Liver (tissue), 9 donors: Measurements from ENCODE around the gene LHPP. TPM values are rescaled to one million over a fixed set of nuclear protein-coding genes. Genes with fewer than 3 reads are reported as not detected.

Experiments
- DNase-seq: peaks from one replicate; pipeline ENCODE4 v3.0.0-alpha.2; 2017; ENCODE audit warnings: low spot score
- H3K27ac ChIP-seq, 2 donors: one replicate each; pipeline ENCODE4 v1.7.0; 2013; ENCODE audit warnings: inconsistent platforms in 2 of 2, low read length in 2 of 2, control low read depth in 1 of 2, low read depth in 1 of 2, mild to moderate bottlenecking in 1 of 2
- H3K27me3 ChIP-seq, 4 donors: one replicate each; pipeline versions ENCODE4 v1.6.1 to v1.7.0; 2013; ENCODE audit warnings: low read length in 3 of 4, inconsistent platforms in 1 of 4, mild to moderate bottlenecking in 1 of 4, moderate library complexity in 1 of 4; ENCODE audit not compliant: control insufficient read depth in 4 of 4, insufficient read depth in 4 of 4
- H3K36me3 ChIP-seq, 4 donors: one replicate each; pipeline versions ENCODE4 v1.6.1 to v1.7.0; 2013; ENCODE audit warnings: low read length in 3 of 4, mild to moderate bottlenecking in 3 of 4, low read depth in 1 of 4, moderate library complexity in 1 of 4; ENCODE audit not compliant: control insufficient read depth in 4 of 4, insufficient read depth in 3 of 4
- H3K4me1 ChIP-seq, 4 donors: one replicate each; pipeline versions ENCODE4 v1.6.1 to v1.7.0; 2013; ENCODE audit warnings: low read length in 3 of 4, mild to moderate bottlenecking in 3 of 4, moderate library complexity in 1 of 4; ENCODE audit not compliant: control insufficient read depth in 4 of 4, insufficient read depth in 4 of 4
- H3K4me3 ChIP-seq, 3 donors: one replicate each; pipeline versions ENCODE4 v1.6.1 to v1.7.0; 2013; ENCODE audit warnings: low read length in 3 of 3, control low read depth in 1 of 3, low read depth in 1 of 3, mild to moderate bottlenecking in 1 of 3
- H3K9ac ChIP-seq, 2 donors: one replicate each; pipeline ENCODE4 v1.7.0; 2013; ENCODE audit warnings: low read length in 2 of 2, mild to moderate bottlenecking in 2 of 2, moderate library complexity in 2 of 2, control low read depth in 1 of 2, low read depth in 1 of 2
- H3K9me3 ChIP-seq, 4 donors: one replicate each; pipeline versions ENCODE4 v1.6.1 to v1.7.0; 2013; ENCODE audit warnings: low read length in 3 of 4; ENCODE audit not compliant: control insufficient read depth in 4 of 4
- CTCF ChIP-seq: fragments of 150-350 bp; IDR thresholded peaks from 2 replicates; pipeline ENCODE4 v1.5.1; 2017; ENCODE audit warnings: improper control_type of control experiment, low read depth, low read length; ENCODE audit not compliant: missing input control
- EGR1 ChIP-seq, 2 donors: IDR thresholded peaks; 2 replicates each; pipeline ENCODE4 v1.6.1; 2016 to 2018; ENCODE audit warnings: antibody characterized with exemption in 2 of 2, low read depth in 2 of 2
- FOXA1 ChIP-seq: IDR thresholded peaks from 2 replicates; pipeline ENCODE4 v1.6.1; 2016; ENCODE audit warnings: antibody characterized with exemption
- FOXA2 ChIP-seq: IDR thresholded peaks from 2 replicates; pipeline ENCODE4 v1.6.1; 2016; ENCODE audit warnings: antibody characterized with exemption
- GABPA ChIP-seq, 2 donors: IDR thresholded peaks in 1 of 2; conservative IDR thresholded peaks in 1 of 2; 2 replicates each; pipeline ENCODE4 v1.6.1; 2016; ENCODE audit warnings: antibody characterized with exemption in 2 of 2, mild to moderate bottlenecking in 1 of 2, moderate library complexity in 1 of 2
- HNF4A ChIP-seq, 2 donors: conservative IDR thresholded peaks; 2 replicates each; pipeline ENCODE4 v1.6.1; 2016; ENCODE audit warnings: antibody characterized with exemption in 2 of 2, mild to moderate bottlenecking in 2 of 2
- JUND ChIP-seq, 2 donors: IDR thresholded peaks; 2 replicates each; pipeline ENCODE4 v1.6.1; 2016; ENCODE audit warnings: antibody characterized with exemption in 2 of 2
- MAX ChIP-seq: IDR thresholded peaks from 2 replicates; pipeline ENCODE4 v1.6.1; 2016; ENCODE audit warnings: antibody characterized with exemption
- RXRA ChIP-seq, 2 donors: IDR thresholded peaks; 2 replicates each; pipeline ENCODE4 v1.6.1; 2017 to 2018; ENCODE audit warnings: antibody characterized with exemption in 2 of 2, mild to moderate bottlenecking in 1 of 2
- SP1 ChIP-seq: IDR thresholded peaks from 2 replicates; pipeline ENCODE4 v1.6.1; 2018; ENCODE audit warnings: antibody characterized with exemption, mild to moderate bottlenecking
- YY1 ChIP-seq: IDR thresholded peaks from 2 replicates; pipeline ENCODE4 v1.6.1; 2016; ENCODE audit warnings: antibody characterized with exemption, mild to moderate bottlenecking
- WGBS: extraction: QIAGEN DNeasy Blood & Tissue Kit; methylation state at CpG from one replicate; pipeline ENCODE4 v1.1.7; 2013; 5-methylcytosine and 5-hydroxymethylcytosine counted together
- polyA plus RNA-seq, 2 donors: library from polyadenylated mRNA; stranded (reverse) in 1 of 2; unstranded in 1 of 2; fragments of 200-250 nt in 1 of 2; fragments of >200 nt in 1 of 2; fragmentation: Nextera tagmentation in 1 of 2; extraction: Ambion mirVana in 1 of 2; gene quantifications; one replicate each; pipeline versions ENCODE4 v1.2.1 to v1.2.3, GENCODE V29; 2013 to 2015
- total RNA-seq, 2 donors: library from RNA; depleted of rRNA; stranded (reverse); fragments of >200 nt; gene quantifications; one replicate each; pipeline ENCODE4 v1.2.3, GENCODE V29; 2014
- TF ChIP-seq, protein P1 (sequence below): IDR thresholded peaks from 2 replicates; pipeline ENCODE4 v1.6.1; 2016; ENCODE audit warnings: antibody characterized with exemption, mild to moderate bottlenecking
- TF ChIP-seq, protein P2 (sequence below): IDR thresholded peaks from 2 replicates; pipeline ENCODE4 v1.6.1; 2016; ENCODE audit warnings: antibody characterized with exemption
- donor health status: healthy.
- donor health status: healthy.
- donor health status: healthy.
- donor health status: healthy.
- donor health status: healthy.

LHPP gene
- total and polyA plus RNA-seq, 4 donors: 15.9 to 39.9 (median 26.2) TPM

DNA sequence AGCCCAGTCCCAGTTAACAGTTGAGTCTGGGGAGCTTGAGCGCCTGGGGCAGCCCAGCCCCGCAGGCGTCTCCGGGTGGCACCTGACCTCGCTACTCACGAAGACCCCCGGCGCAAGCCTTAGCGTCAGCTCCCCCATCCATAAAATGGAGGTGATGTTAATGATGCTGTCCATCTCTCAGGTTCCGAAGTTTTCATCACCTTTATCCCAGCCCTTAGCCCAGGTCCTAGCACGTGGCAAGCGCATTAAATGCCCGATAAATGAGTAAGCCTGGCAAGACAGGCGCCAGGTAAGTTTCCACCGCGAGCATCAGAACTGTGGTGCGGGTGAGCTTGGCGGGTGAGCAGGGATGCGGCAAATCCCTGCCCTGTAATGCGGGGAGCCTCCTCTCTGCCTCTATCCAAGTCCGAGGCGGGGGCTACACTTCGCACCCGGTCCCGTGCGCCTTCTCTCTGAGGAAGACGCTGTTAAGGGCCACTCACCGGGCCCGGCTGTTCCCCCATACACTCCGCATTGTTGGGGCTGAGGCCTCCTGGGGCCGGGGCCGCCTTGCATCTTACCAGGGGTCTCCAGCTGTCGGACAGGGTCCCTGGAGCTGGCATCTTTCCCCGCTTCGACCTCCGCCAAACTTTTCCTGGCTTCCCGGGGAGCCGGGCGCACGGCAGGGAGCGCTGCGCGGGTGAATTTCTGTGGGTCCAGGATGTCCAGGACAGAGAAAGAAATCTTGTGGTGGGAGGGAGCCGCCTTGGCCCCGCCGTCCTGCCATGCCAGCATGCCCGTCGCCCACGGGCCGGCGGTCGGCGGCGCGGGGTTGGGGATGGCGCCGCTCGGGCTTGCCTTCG, 12.2 kb upstream of the LHPP start:
- TF ChIP-seq, protein P1, sequence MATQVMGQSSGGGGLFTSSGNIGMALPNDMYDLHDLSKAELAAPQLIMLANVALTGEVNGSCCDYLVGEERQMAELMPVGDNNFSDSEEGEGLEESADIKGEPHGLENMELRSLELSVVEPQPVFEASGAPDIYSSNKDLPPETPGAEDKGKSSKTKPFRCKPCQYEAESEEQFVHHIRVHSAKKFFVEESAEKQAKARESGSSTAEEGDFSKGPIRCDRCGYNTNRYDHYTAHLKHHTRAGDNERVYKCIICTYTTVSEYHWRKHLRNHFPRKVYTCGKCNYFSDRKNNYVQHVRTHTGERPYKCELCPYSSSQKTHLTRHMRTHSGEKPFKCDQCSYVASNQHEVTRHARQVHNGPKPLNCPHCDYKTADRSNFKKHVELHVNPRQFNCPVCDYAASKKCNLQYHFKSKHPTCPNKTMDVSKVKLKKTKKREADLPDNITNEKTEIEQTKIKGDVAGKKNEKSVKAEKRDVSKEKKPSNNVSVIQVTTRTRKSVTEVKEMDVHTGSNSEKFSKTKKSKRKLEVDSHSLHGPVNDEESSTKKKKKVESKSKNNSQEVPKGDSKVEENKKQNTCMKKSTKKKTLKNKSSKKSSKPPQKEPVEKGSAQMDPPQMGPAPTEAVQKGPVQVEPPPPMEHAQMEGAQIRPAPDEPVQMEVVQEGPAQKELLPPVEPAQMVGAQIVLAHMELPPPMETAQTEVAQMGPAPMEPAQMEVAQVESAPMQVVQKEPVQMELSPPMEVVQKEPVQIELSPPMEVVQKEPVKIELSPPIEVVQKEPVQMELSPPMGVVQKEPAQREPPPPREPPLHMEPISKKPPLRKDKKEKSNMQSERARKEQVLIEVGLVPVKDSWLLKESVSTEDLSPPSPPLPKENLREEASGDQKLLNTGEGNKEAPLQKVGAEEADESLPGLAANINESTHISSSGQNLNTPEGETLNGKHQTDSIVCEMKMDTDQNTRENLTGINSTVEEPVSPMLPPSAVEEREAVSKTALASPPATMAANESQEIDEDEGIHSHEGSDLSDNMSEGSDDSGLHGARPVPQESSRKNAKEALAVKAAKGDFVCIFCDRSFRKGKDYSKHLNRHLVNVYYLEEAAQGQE: peak; percentile 38
- TF ChIP-seq GABPA (IDR thresholded peaks at IDR 0.05 in 1 of 2, conservative IDR thresholded peaks at IDR 0.05 in 1 of 2): no peak
- Histone ChIP-seq H3K36me3 (no peaks in the 10 kb centered on the region), H3K27ac (no peak overlapping the region), H3K4me1 (peaks cover 9 to 28% (median 20%) of the 10 kb centered on the region in 4 donors), H3K9ac (no peak overlapping the region), H3K9me3 (no peaks in the 10 kb centered on the region), H3K4me3 (peak overlapping the region in 1 of 3 donors; percentile 38), H3K27me3 (peaks cover 5 to 26% (median 20%) of the 10 kb centered on the region in 4 donors)
- 4% methylated on average over 59 of the region's 59 CpGs for WGBS
- DNase-seq: no peak

DNA sequence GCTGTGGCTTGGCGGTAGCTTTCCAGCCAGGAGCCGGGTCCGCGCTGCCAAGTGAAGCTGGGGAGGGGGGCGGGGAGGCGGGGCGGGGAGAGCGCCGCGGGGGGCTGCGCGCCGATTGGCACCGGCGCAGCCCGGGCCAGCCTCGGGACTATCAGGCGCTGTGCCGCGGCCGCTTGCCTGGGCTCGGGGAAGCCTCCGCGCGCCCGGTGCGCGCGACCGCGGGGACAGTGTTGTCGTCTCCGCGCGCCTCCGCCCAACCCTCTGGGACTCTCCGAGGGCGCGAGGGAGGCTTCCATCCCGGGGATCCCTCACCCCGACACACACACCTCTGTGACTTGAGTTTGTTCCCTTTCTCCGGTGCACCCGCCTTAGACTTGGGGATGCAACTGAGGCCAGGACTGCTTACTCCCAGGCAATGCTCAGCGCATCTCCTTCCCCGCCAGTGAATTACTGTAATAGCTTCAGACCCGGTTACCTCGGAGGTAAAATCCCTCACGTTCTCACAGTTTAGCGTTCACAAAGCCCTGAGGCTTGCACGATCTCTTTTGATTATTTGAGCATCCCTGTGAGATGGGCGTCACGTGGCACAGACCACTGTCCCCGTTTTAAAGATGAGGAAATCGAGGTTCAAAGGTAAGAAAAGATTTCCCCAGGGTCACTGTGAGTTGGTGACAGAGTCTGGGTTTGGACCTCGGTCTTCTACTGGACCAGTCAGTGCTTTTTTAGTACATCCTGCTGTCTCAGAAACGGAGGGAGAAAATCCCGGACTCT, 11.4 kb upstream of the LHPP start, which contains the start of gene NKX1-2:
TSS of gene NKX1-2 (minus strand) at position 24 of the 771 bp plus-strand sequence. CDS start 92 bp downstream, outside the sequence.
- peaks cover 9 to 28% (median 20%) of the 10 kb centered on the region in 4 donors for H3K4me1 ChIP-seq
- 3% methylated on average over 57 of the region's 57 CpGs for WGBS
- no peak for DNase-seq
- H3K9me3 ChIP-seq: no peaks in the 10 kb centered on the region
- H3K27ac ChIP-seq: no peak within 1 kb of the TSS
- TF ChIP-seq FOXA2: no peak
- peaks cover 5 to 28% (median 20%) of the 10 kb centered on the region in 4 donors for H3K27me3 ChIP-seq
- peak within 1 kb of the TSS in 1 of 3 donors; percentile 38 for H3K4me3 ChIP-seq
- no peaks in the 10 kb centered on the region for H3K36me3 ChIP-seq
- H3K9ac ChIP-seq: no peak within 1 kb of the TSS

DNA sequence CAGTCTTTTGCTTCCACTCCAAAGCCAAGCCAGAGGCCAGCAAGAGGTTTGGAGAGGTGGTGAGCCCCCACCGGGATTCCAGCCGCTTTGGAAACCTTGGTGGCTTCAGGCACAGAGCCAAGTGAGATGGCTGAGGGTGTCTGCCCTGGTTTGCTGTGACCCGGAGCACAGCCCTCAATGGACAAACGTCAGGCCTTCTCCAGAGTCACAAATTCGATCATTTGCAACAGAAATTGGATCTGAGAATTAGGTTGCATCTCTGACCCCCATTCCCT, 10.9 kb upstream of the LHPP start:
- Histone ChIP-seq H3K27ac (no peak overlapping the region), H3K4me1 (peaks cover 9 to 28% (median 20%) of the 10 kb centered on the region in 4 donors), H3K27me3 (peaks cover 5 to 31% (median 20%) of the 10 kb centered on the region in 4 donors), H3K36me3 (no peaks in the 10 kb centered on the region), H3K9me3 (no peaks in the 10 kb centered on the region), H3K9ac (no peak overlapping the region), H3K4me3 (no peak overlapping the region)
- WGBS: 18% methylated on average over 5 of the region's 5 CpGs
- DNase-seq: no peak
- TF ChIP-seq SP1 (no peak), YY1 (no peak), EGR1 (IDR thresholded peaks at IDR 0.05; ENCODE audit: low read depth in 2 of 2) (no peak), CTCF (no peak), FOXA2 (no peak), GABPA (IDR thresholded peaks at IDR 0.05 in 1 of 2, conservative IDR thresholded peaks at IDR 0.05 in 1 of 2) (no peak), RXRA (IDR thresholded peaks at IDR 0.05) (no peak), JUND (IDR thresholded peaks at IDR 0.05) (no peak), FOXA1 (no peak), HNF4A (conservative IDR thresholded peaks at IDR 0.05) (no peak), MAX (no peak)
- TF ChIP-seq, protein P2, sequence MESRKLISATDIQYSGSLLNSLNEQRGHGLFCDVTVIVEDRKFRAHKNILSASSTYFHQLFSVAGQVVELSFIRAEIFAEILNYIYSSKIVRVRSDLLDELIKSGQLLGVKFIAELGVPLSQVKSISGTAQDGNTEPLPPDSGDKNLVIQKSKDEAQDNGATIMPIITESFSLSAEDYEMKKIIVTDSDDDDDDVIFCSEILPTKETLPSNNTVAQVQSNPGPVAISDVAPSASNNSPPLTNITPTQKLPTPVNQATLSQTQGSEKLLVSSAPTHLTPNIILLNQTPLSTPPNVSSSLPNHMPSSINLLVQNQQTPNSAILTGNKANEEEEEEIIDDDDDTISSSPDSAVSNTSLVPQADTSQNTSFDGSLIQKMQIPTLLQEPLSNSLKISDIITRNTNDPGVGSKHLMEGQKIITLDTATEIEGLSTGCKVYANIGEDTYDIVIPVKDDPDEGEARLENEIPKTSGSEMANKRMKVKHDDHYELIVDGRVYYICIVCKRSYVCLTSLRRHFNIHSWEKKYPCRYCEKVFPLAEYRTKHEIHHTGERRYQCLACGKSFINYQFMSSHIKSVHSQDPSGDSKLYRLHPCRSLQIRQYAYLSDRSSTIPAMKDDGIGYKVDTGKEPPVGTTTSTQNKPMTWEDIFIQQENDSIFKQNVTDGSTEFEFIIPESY: no peak
- TF ChIP-seq, protein P1: no peak
